Measurements from ENCODE around the gene LIMCH1.

- no peak for TF ChIP-seq POLR2A (IDR thresholded peaks at IDR 0.05)
- TF ChIP-seq, protein P1, sequence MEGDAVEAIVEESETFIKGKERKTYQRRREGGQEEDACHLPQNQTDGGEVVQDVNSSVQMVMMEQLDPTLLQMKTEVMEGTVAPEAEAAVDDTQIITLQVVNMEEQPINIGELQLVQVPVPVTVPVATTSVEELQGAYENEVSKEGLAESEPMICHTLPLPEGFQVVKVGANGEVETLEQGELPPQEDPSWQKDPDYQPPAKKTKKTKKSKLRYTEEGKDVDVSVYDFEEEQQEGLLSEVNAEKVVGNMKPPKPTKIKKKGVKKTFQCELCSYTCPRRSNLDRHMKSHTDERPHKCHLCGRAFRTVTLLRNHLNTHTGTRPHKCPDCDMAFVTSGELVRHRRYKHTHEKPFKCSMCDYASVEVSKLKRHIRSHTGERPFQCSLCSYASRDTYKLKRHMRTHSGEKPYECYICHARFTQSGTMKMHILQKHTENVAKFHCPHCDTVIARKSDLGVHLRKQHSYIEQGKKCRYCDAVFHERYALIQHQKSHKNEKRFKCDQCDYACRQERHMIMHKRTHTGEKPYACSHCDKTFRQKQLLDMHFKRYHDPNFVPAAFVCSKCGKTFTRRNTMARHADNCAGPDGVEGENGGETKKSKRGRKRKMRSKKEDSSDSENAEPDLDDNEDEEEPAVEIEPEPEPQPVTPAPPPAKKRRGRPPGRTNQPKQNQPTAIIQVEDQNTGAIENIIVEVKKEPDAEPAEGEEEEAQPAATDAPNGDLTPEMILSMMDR (IDR thresholded peaks at IDR 0.05), result no peak
Measured at GRCh38 chr4:41610474-41610873, 72.5 kb downstream of the LIMCH1 start.
